IPS DF 4.7 (cell line): Measurements from ENCODE around the gene RTCB.

Experiments used
- DNase-seq: peaks from one replicate; pipeline ENCODE4 v3.0.0-alpha.2; 2013; ENCODE audit warnings: low spot score; ENCODE audit errors: extremely low read depth

The RTCB gene

GRCh38 chr22:32411829-32412592, at the start of gene RTCB:
Gene RTCB, minus strand, starts transcription at chr22:32412247. Its CDS starts 91 bp downstream, at chr22:32412156.
- peak; percentile 84 for DNase-seq

GRCh38 chr22:32457031-32457430, 45.0 kb upstream of the RTCB start:
- DNase-seq: no peak

GRCh38 chr22:32448980-32449379, 36.9 kb upstream of the RTCB start:
- DNase-seq: no peak

- no peak for DNase-seq
These were observed 34.3 kb upstream of the RTCB start for GRCh38 chr22:32446321-32446720.

- DNase-seq: no peak
These were observed 32.0 kb upstream of the RTCB start for GRCh38 chr22:32444068-32444467.

DNA sequence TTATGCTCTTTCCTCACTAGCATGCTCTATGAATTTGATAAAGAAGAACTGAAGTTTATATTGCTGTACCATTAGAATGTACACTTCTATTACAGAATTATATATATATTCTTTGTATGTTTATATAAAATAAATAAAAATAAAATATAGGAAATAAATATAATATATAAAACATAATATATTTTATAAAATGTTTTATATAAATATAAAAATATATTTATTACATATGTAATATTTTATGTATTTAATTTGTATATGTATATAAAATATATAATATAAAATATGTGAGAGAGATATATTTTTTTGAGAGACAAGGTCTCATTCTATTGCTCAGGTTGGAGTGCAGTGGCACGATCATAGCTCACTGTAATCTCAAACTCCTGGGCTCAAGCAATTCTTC, 18.3 kb upstream of the RTCB start:
- DNase-seq: no peak

DNA sequence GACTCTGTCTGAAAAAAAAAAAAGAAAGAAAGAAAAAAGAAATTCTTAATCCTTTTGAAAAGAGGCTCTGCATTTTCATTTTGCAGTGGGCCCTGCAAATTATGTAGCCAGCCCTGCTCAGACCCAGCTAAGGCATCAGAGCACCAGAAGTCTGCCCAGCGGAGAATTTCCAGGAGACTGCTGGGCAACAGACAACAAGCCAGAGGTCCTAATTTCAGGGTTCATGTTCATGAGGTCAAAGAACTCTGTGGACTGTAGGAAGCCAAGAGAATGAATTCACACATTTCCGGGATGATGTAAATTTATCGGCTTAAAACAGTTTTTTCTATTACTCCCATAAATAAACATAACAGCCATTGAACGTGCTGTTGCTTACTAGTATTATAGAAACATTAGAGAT, 14.8 kb upstream of the RTCB start:
- no peak for DNase-seq

DNA sequence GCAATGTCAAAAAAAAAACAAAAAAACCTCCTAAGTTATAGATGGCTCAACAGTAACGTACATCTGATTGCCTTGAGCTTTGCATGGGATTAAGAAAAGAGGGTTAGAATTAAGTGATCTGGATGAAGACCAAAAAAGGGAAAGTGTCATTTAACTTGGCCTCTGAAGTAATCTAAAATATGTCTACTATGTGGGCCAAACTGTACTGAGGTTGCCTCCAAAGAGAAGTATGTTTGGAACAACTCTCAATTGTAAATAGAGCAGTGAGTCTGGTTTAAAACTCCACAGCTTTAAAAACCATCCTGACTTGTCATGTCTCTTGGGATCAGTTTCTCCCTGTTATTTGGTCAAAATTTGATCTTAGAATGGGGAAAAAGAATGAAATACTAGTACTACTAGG, 11.6 kb upstream of the RTCB start:
- DNase-seq: no peak

DNA sequence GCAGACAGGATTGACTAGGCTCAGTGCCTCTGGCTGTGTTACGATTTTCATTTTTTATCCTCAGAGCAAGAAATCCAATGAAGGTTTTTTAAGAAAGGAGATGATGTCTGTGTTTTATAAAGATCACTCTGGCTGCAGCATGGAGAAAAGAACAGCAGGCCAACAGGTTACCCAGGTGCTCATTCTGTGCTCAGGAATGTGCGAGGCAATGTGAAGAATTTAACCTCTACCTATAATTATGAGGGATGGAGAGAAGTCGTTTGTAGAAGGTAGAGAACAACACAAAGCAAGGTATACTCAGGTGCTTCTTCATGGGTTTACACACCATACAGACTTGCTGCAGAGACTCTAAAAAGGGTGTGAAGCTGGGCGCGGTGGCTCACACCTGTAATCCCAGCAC, 10.0 kb upstream of the RTCB start:
- no peak for DNase-seq

GRCh38 chr22:32421484-32421883, 9.4 kb upstream of the RTCB start:
- no peak for DNase-seq

- no peak for DNase-seq
These were observed 5.9 kb upstream of the RTCB start for GRCh38 chr22:32417906-32418305.

DNA sequence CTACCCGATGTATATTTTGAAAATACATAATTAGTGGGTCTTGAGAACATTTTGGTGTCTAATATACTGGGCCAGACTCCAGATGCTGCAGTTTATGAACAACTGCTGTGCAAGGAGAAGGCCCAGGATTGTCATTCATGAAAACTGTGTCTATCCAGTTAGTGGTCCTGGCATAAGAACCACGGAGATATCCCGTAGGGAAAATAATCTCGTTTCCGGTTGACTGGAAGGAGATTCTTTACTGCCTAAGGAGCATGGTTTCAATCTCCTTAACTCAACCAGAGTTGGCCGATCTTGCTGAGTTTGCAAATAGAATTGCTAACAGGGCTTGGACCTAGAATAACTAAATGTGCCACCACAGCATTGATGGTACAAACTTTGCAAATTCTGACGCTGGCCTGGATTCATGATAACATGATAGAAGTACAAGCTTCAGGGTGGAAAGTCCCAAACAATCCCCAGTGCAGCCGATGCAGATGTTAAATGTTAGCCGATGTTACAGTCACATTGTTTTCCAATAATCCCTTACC, 4.6 kb upstream of the RTCB start:
- no peak for DNase-seq

GRCh38 chr22:32414191-32414590, 2.1 kb upstream of the RTCB start:
- DNase-seq: no peak

GRCh38 chr22:32413719-32414118, 1.7 kb upstream of the RTCB start:
- no peak for DNase-seq

DNA sequence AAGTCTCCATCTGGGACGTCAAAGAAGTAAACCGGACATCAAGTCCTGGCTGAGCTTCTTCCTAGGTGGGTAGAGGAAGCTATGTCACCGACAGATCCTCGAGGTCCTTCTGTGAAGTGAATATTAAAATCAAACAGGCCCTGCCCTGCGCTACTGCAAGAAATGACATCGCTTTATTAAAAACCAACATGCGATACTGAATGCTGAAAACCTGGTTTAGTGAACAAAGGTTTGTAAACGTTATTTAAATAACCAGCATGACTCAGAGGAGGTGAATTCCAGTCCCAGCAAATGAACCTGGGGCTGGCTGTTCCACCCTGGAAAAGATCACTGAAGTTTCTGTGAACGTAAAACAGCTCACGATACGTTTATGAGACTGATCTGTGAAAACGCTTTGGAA, 645 bp downstream of the RTCB start:
- DNase-seq: no peak

GRCh38 chr22:32410459-32410858, 1.6 kb downstream of the RTCB start:
- no peak for DNase-seq

DNA sequence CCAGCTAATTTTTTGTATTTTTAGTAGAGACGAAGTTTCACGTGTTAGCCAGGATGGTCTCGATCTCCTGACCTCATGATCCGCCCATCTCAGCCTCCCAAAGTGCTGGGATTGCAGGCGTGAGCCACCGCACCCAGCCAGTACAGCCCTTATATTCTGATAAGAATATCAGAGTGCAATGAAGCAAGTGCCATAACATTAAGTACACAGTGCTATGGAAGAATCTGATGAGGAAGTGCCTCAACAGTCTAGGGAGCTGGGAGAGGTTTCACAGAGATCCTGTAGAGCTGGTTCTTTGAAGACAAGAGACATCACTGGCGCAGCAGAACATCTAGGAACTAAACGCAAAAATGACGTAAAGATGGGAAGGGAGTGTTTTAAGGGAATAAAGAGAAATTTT, 2.1 kb downstream of the RTCB start:
- no peak for DNase-seq

DNA sequence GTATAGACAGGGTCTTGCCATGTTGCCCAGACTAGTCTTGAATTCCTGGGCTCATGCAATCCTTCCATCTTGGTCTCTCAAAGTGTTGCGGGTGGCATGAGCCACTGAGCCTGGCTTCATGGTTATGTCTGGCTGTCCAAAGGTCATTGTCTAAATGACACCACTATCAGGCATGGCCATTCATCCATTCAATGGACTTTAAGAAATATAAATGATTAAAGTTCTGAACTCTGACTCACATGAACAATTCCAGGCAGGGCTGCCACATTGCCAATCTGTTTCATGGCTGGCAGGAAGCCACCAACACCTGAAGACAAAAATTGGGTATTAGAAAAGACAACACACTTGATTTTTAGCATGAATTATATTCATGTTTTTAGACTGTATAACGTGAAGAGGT, 4.1 kb downstream of the RTCB start:
- no peak for DNase-seq

DNA sequence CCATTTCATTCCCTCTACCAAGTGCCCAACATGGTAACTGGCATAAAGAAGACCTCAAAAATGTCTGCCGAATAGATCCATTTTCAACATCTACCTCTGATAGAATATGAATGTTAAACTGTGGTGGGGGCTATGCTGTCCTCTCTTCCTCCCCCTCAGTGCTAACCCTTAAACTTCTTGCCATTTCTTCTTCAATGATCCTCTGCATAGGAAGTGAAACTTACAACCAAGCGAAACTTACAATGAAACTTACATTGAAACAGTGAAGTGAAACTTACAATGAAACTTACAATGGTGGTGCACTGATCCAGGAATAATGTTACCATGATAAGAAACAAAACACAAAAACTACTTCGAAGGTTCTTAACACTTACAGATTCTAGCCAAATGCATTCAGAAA, 4.7 kb downstream of the RTCB start:
- DNase-seq: no peak

DNA sequence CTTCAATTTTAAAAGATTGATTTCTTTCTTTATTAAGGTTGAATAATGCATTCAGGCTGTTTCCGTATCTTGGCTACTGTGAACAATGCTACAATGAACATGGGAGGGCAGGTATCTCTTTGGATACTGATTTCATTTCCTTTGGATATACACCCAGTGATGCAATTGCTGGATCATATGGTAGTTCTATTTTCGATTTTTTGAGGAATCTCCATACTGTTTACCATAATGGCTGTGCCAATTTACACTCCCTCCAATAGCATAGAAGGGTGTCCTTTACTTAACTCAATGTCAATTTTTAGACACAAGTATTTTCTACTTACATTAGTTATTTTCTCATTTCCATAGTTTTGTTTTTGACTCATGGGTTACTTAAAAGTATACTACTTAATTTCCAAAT, 8.0 kb downstream of the RTCB start:
- no peak for DNase-seq

DNA sequence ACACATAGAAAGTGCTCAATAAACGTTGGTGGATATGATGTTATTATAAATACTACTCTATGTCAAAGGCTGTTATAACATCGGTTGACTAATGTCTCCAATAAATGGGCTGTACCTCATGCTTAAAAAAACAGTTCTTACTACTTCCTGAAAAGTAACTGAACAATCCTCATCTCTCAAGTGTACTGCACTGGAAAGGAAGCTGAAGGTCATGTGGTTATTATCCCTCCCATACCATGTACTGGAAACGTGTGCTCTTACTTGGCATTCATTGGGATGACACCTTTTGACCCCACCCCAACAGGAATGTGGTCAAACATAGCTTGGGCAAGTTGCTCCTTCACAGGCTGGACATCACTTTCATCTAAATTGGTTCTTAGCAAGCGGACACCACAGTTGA, 10.6 kb downstream of the RTCB start:
- no peak for DNase-seq

- DNase-seq: no peak
These were observed 15.3 kb downstream of the RTCB start for GRCh38 chr22:32396746-32397145.

DNA sequence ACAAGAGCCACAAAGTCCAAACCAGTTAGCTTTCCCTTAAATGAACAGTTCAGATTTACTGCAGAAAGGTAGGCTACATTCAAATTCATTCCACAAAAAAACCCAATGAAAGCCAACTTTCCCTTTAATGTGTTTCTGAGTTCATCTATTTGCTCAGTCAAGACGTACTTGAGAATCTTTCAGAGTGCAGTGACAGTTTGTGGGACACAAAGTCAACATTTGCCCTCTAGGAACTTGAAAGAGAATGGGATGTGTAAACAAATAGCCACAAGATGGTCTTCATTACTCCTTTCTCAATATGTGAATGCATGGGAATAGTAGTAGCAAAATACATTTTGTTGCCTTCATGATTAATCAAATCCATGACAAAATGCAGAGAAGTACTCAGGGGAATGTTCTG, 15.8 kb downstream of the RTCB start:
- DNase-seq: no peak

- no peak for DNase-seq
These were observed 16.9 kb downstream of the RTCB start for GRCh38 chr22:32395107-32395506.
